HuH-7.5 (cell line): ENCODE measurements around the gene USH2A.

Experiments used
- DNase-seq: peaks from one replicate; pipeline ENCODE4 v3.0.0; 2011; ENCODE audit warnings: low spot score

Gene USH2A

GRCh38 chr1:215710036-215710898, 713.0 kb downstream of the USH2A start:
- DNase-seq, result peak; percentile 40

GRCh38 chr1:215704089-215704860, 719.0 kb downstream of the USH2A start:
- no peak for DNase-seq

- no peak for DNase-seq
These were observed 741.0 kb downstream of the USH2A start for GRCh38 chr1:215682232-215682631.

GRCh38 chr1:215681041-215681440, 742.2 kb downstream of the USH2A start:
- no peak for DNase-seq

GRCh38 chr1:215679231-215679630, 744.0 kb downstream of the USH2A start:
- no peak for DNase-seq

GRCh38 chr1:215677112-215677511, 746.1 kb downstream of the USH2A start:
- no peak for DNase-seq

- DNase-seq, result no peak
These were observed 749.3 kb downstream of the USH2A start for GRCh38 chr1:215673943-215674342.

- DNase-seq, result no peak
These were observed 750.8 kb downstream of the USH2A start for GRCh38 chr1:215672482-215672881.

- DNase-seq, result no peak
These were observed 753.3 kb downstream of the USH2A start for GRCh38 chr1:215669806-215670491.

- no peak for DNase-seq
These were observed 755.5 kb downstream of the USH2A start for GRCh38 chr1:215667761-215668160.

- DNase-seq, result no peak
These were observed 758.0 kb downstream of the USH2A start for GRCh38 chr1:215665215-215665614.

- no peak for DNase-seq
These were observed 762.2 kb downstream of the USH2A start for GRCh38 chr1:215661033-215661432.

GRCh38 chr1:215660259-215660658, 763.0 kb downstream of the USH2A start:
- DNase-seq, result no peak

GRCh38 chr1:215657047-215657446, 766.2 kb downstream of the USH2A start:
- no peak for DNase-seq

GRCh38 chr1:215652371-215652770, 770.9 kb downstream of the USH2A start:
- DNase-seq, result no peak

- no peak for DNase-seq
These were observed 771.4 kb downstream of the USH2A start for GRCh38 chr1:215651867-215652266.

GRCh38 chr1:215650446-215651149, 772.6 kb downstream of the USH2A start:
- DNase-seq, result no peak

GRCh38 chr1:215648957-215649356, 774.3 kb downstream of the USH2A start:
- no peak for DNase-seq

GRCh38 chr1:215647738-215648137, 775.5 kb downstream of the USH2A start:
- DNase-seq, result no peak

- no peak for DNase-seq
These were observed 777.4 kb downstream of the USH2A start for GRCh38 chr1:215645861-215646260.

GRCh38 chr1:215645182-215645581, 778.1 kb downstream of the USH2A start:
- DNase-seq, result no peak
